Measurements from ENCODE around the gene CTH.
"Not testable (repeated sequence)": the region's sequence is repeated elsewhere in the genome, so short reads cannot be mapped to it uniquely, and the experiment has no call there.

CTH gene

GRCh38 chr1:70405780-70406416 lies 5.2 kb upstream of the CTH start:
- Histone ChIP-seq H3K4me3 (ENCODE audit: insufficient read length, low read depth) (no peak overlapping the region), H3K9me3 (ENCODE audit: insufficient read depth, low read length) (no peaks in the 10 kb centered on the region), H3K4me1 (ENCODE audit: insufficient read depth, insufficient read length) (no peaks in the 10 kb centered on the region), H3K27me3 (ENCODE audit: insufficient read depth, insufficient read length) (no peaks in the 10 kb centered on the region), H3K9ac (ENCODE audit: insufficient read length, low read depth) (no peak overlapping the region), H3K36me3 (ENCODE audit: insufficient read depth, insufficient read length, low read length) (no peaks in the 10 kb centered on the region)
- DNase-seq (ENCODE audit: low read depth, low spot score): no peak
- TF ChIP-seq YY1 (IDR thresholded peaks at IDR 0.05; ENCODE audit: insufficient read depth, insufficient read length) (no peak), SUZ12 (IDR thresholded peaks at IDR 0.05; ENCODE audit: extremely low read depth, insufficient read depth, insufficient read length) (no peak), ZNF274 (IDR thresholded peaks at IDR 0.05; ENCODE audit: low read depth, low read length) (no peak)

- no peaks in the 10 kb centered on the region for H3K27me3 ChIP-seq (ENCODE audit: insufficient read depth, insufficient read length)
Observed at GRCh38 chr1:70409136-70409535, 1.9 kb upstream of the CTH start.

GRCh38 chr1:70411360-70411844 lies 334 bp downstream of the CTH start:
- TF ChIP-seq YY1 (IDR thresholded peaks at IDR 0.05; ENCODE audit: insufficient read depth, insufficient read length) (no peak), ZNF274 (IDR thresholded peaks at IDR 0.05; ENCODE audit: low read depth, low read length) (no peak), SUZ12 (IDR thresholded peaks at IDR 0.05; ENCODE audit: extremely low read depth, insufficient read depth, insufficient read length) (no peak)
- no peaks in the 10 kb centered on the region for H3K9me3 ChIP-seq (ENCODE audit: insufficient read depth, low read length)
- no peak for DNase-seq (ENCODE audit: low read depth, low spot score)

More at GRCh38 chr1:70409136-70409535, 1.9 kb upstream of the CTH start:
- DNase-seq (ENCODE audit: low read depth, low spot score): no peak
- TF ChIP-seq YY1 (IDR thresholded peaks at IDR 0.05; ENCODE audit: insufficient read depth, insufficient read length) (no peak), SUZ12 (IDR thresholded peaks at IDR 0.05; ENCODE audit: extremely low read depth, insufficient read depth, insufficient read length) (no peak), ZNF274 (IDR thresholded peaks at IDR 0.05; ENCODE audit: low read depth, low read length) (no peak)
- H3K36me3 ChIP-seq (ENCODE audit: insufficient read depth, insufficient read length, low read length): no peaks in the 10 kb centered on the region
- H3K9me3 ChIP-seq (ENCODE audit: insufficient read depth, low read length): no peaks in the 10 kb centered on the region
- H3K9ac ChIP-seq (ENCODE audit: insufficient read length, low read depth): no peak overlapping the region
- no peak overlapping the region for H3K4me3 ChIP-seq (ENCODE audit: insufficient read length, low read depth)
- no peaks in the 10 kb centered on the region for H3K4me1 ChIP-seq (ENCODE audit: insufficient read depth, insufficient read length)

DNA sequence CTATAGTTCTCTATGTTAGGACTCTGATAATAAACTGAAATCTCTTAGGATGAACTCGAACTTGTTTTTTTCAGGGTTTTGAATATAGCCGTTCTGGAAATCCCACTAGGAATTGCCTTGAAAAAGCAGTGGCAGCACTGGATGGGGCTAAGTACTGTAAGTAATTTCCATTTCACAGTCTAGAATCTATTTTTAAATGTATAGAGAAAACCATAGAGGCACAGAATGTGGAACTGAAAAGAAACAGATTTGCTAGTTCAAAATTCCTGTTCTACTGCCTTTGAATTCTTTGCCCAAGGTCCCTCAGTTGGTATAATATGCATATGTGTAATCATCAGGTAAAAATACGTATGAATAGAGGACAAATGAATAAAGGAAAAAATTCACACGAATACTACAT lies 4.8 kb downstream of the CTH start:
- Histone ChIP-seq H3K4me1 (ENCODE audit: insufficient read depth, insufficient read length) (peaks cover 4% of the 10 kb centered on the region), H3K36me3 (ENCODE audit: insufficient read depth, insufficient read length, low read length) (peaks cover 32% of the 10 kb centered on the region)

More at GRCh38 chr1:70411360-70411844, 334 bp downstream of the CTH start:
- peak overlapping the region; percentile 84 for H3K4me3 ChIP-seq (ENCODE audit: insufficient read length, low read depth)
- no peaks in the 10 kb centered on the region for H3K4me1 ChIP-seq (ENCODE audit: insufficient read depth, insufficient read length)
- H3K36me3 ChIP-seq (ENCODE audit: insufficient read depth, insufficient read length, low read length): peaks cover 13% of the 10 kb centered on the region
- peak overlapping the region; percentile 88 for H3K9ac ChIP-seq (ENCODE audit: insufficient read length, low read depth)
- no peaks in the 10 kb centered on the region for H3K27me3 ChIP-seq (ENCODE audit: insufficient read depth, insufficient read length)

DNA sequence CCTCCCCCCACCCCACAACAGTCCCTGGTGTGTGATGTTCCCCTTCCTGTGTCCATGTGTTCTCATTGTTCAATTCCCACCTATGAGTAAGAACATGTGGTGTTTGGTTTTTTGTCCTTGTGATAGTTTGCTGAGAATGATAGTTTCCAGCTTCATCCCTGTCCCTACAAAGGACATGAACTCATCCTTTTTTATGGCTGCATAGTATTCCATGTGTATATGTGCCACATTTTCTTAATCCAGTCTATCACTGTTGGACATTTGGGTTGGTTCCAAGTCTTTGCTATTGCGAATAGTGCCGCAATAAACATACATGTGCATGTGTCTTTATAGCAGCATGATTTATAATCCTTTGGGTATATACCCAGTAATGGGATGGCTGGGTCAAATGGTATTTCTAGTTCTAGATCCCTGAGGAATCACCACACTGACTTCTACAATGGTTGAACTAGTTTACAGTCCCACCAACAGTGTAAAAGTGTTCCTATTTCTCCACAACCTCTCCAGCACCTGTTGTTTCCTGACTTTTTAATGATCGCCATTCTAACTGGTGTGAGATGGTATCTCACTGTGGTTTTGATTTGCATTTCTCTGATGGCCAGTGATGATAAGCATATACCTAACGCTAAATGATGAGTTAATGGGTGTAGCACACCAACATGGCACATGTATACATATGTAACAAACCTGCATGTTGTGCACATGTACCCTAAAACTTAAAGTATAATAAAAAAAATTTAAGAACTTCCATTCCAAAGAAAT lies 8.1 kb downstream of the CTH start:
- not testable (repeated sequence) for H3K27me3 ChIP-seq (ENCODE audit: insufficient read depth, insufficient read length); H3K9ac ChIP-seq (ENCODE audit: insufficient read length, low read depth); DNase-seq (ENCODE audit: low read depth, low spot score); H3K9me3 ChIP-seq (ENCODE audit: insufficient read depth, low read length); H3K4me1 ChIP-seq (ENCODE audit: insufficient read depth, insufficient read length); H3K4me3 ChIP-seq (ENCODE audit: insufficient read length, low read depth)
- H3K36me3 ChIP-seq (ENCODE audit: insufficient read depth, insufficient read length, low read length): peaks cover 58% of the 10 kb centered on the region

More for the DNA sequence above, 4.8 kb downstream of the CTH start:
- no peak for DNase-seq (ENCODE audit: low read depth, low spot score)
- no peak overlapping the region for H3K4me3 ChIP-seq (ENCODE audit: insufficient read length, low read depth)
- TF ChIP-seq SUZ12 (IDR thresholded peaks at IDR 0.05; ENCODE audit: extremely low read depth, insufficient read depth, insufficient read length) (no peak), YY1 (IDR thresholded peaks at IDR 0.05; ENCODE audit: insufficient read depth, insufficient read length) (no peak), ZNF274 (IDR thresholded peaks at IDR 0.05; ENCODE audit: low read depth, low read length) (no peak)
- no peak overlapping the region for H3K9ac ChIP-seq (ENCODE audit: insufficient read length, low read depth)
- no peaks in the 10 kb centered on the region for H3K9me3 ChIP-seq (ENCODE audit: insufficient read depth, low read length)
- no peaks in the 10 kb centered on the region for H3K27me3 ChIP-seq (ENCODE audit: insufficient read depth, insufficient read length)

- Histone ChIP-seq H3K4me1 (ENCODE audit: insufficient read depth, insufficient read length) (peaks cover 4% of the 10 kb centered on the region), H3K36me3 (ENCODE audit: insufficient read depth, insufficient read length, low read length) (peaks cover 58% of the 10 kb centered on the region), H3K9me3 (ENCODE audit: insufficient read depth, low read length) (no peaks in the 10 kb centered on the region), H3K9ac (ENCODE audit: insufficient read length, low read depth) (no peak overlapping the region), H3K4me3 (ENCODE audit: insufficient read length, low read depth) (no peak overlapping the region), H3K27me3 (ENCODE audit: insufficient read depth, insufficient read length) (no peaks in the 10 kb centered on the region)
- no peak for DNase-seq (ENCODE audit: low read depth, low spot score)
- TF ChIP-seq YY1 (IDR thresholded peaks at IDR 0.05; ENCODE audit: insufficient read depth, insufficient read length) (no peak), SUZ12 (IDR thresholded peaks at IDR 0.05; ENCODE audit: extremely low read depth, insufficient read depth, insufficient read length) (no peak), ZNF274 (IDR thresholded peaks at IDR 0.05; ENCODE audit: low read depth, low read length) (no peak)
Observed at GRCh38 chr1:70420320-70420719, 9.3 kb downstream of the CTH start.
